K562 (cell line): ENCODE measurements around the gene SPATA16.

ENCODE experiments used
- BRCA1 ChIP-seq, 2 experiments: fragments of 450-650 bp in 1 of 2; sonication (generic) in 1 of 2; formaldehyde crosslinking in 1 of 2; IDR thresholded peaks; 2 replicates each; pipeline versions ENCODE4 v1.5.0 to v1.6.1; 2017 to 2020; ENCODE audit warnings: mild to moderate bottlenecking in 1 of 2, missing genetic modification reagents in 1 of 2
- EZH2 ChIP-seq: IDR thresholded peaks from 2 replicates; pipeline ENCODE4 v1.6.1; 2012; ENCODE audit warnings: low read depth, mild to moderate bottlenecking, inconsistent platforms, low read length, borderline replicate concordance
- HDGF ChIP-seq: fragments of 450-650 bp; IDR thresholded peaks from 2 replicates; pipeline ENCODE4 v1.6.1; 2016
- MYNN ChIP-seq, 2 experiments: sonication (generic); formaldehyde crosslinking in 1 of 2; IDR thresholded peaks; 2 replicates each; pipeline versions ENCODE4 v1.5.0 to v1.6.1; 2016 to 2020; ENCODE audit warnings: antibody characterized with exemption in 1 of 2, missing genetic modification reagents in 1 of 2
- SP2 ChIP-seq: IDR thresholded peaks from 2 replicates; pipeline ENCODE4 v1.6.1; 2011; ENCODE audit warnings: mild to moderate bottlenecking, low read depth, low read length, moderate library complexity; ENCODE audit not compliant: poor library complexity, severe bottlenecking; ENCODE audit errors: extremely low read depth
- SREBF1 ChIP-seq: fragments of 150-350 bp; IDR thresholded peaks from 2 replicates; pipeline ENCODE4 v1.6.1; 2014; ENCODE audit warnings: antibody characterized with exemption, low read depth, low read length, borderline replicate concordance
- ZFX ChIP-seq: sonication (generic); formaldehyde crosslinking; IDR thresholded peaks from 2 replicates; pipeline ENCODE4 v1.8.0; 2022; ENCODE audit warnings: mild to moderate bottlenecking, missing genetic modification reagents, moderate library complexity
- ZNF274 ChIP-seq: IDR thresholded peaks from 2 replicates; pipeline ENCODE4 v1.6.1; 2011; ENCODE audit warnings: low read depth, mild to moderate bottlenecking, low read length, moderate library complexity, borderline replicate concordance
- ZNF444 ChIP-seq: fragments of 250-450 bp; sonication (Bioruptor Pico); IDR thresholded peaks from 2 replicates; pipeline ENCODE4 v1.4.0; 2020; ENCODE audit warnings: mild to moderate bottlenecking, moderate library complexity
- ZNF79 ChIP-seq: fragments of 250-450 bp; sonication (Bioruptor Pico); IDR thresholded peaks from 2 replicates; pipeline ENCODE4 v1.4.0; 2020; ENCODE audit warnings: low read depth, mild to moderate bottlenecking, moderate library complexity
- ZZZ3 ChIP-seq: fragments of 450-650 bp; IDR thresholded peaks from 2 replicates; pipeline ENCODE4 v1.6.1; 2016; ENCODE audit warnings: antibody characterized with exemption, mild to moderate bottlenecking, moderate library complexity
- TF ChIP-seq, protein P1 (sequence below), 3 experiments: IDR thresholded peaks in 2 of 3; conservative IDR thresholded peaks in 1 of 3; 2 replicates each; pipeline ENCODE4 v1.5.1; 2011 to 2012; ENCODE audit warnings: low read length in 3 of 3, mild to moderate bottlenecking in 3 of 3, control low read depth in 2 of 3, improper control_type of control experiment in 1 of 3, inconsistent platforms in 1 of 3, low read depth in 1 of 3, mixed read lengths in 1 of 3, moderate library complexity in 1 of 3; ENCODE audit not compliant: insufficient read depth in 2 of 3
- TF ChIP-seq, protein P2 (sequence below): fragments of 250-450 bp; sonication (Bioruptor Pico); IDR thresholded peaks from 2 replicates; pipeline ENCODE4 v1.5.1; 2021; ENCODE audit warnings: mild to moderate bottlenecking
- TF ChIP-seq, protein P3 (sequence below): fragments of 450-650 bp; formaldehyde crosslinking; IDR thresholded peaks from 2 replicates; pipeline ENCODE4 v1.4.0; 2022; ENCODE audit warnings: missing genetic modification characterization

GRCh38 chr3:172876297-172876696 lies 264.7 kb downstream of the SPATA16 start:
- TF ChIP-seq, protein P1, sequence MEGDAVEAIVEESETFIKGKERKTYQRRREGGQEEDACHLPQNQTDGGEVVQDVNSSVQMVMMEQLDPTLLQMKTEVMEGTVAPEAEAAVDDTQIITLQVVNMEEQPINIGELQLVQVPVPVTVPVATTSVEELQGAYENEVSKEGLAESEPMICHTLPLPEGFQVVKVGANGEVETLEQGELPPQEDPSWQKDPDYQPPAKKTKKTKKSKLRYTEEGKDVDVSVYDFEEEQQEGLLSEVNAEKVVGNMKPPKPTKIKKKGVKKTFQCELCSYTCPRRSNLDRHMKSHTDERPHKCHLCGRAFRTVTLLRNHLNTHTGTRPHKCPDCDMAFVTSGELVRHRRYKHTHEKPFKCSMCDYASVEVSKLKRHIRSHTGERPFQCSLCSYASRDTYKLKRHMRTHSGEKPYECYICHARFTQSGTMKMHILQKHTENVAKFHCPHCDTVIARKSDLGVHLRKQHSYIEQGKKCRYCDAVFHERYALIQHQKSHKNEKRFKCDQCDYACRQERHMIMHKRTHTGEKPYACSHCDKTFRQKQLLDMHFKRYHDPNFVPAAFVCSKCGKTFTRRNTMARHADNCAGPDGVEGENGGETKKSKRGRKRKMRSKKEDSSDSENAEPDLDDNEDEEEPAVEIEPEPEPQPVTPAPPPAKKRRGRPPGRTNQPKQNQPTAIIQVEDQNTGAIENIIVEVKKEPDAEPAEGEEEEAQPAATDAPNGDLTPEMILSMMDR (IDR thresholded peaks at IDR 0.05 in 2 of 3, conservative IDR thresholded peaks at IDR 0.05 in 1 of 3; ENCODE audit: insufficient read depth in 2 of 3, low read depth in 1 of 3, low read length in 3 of 3): no peak
- TF ChIP-seq ZNF274: no peak
- TF ChIP-seq, protein P2, sequence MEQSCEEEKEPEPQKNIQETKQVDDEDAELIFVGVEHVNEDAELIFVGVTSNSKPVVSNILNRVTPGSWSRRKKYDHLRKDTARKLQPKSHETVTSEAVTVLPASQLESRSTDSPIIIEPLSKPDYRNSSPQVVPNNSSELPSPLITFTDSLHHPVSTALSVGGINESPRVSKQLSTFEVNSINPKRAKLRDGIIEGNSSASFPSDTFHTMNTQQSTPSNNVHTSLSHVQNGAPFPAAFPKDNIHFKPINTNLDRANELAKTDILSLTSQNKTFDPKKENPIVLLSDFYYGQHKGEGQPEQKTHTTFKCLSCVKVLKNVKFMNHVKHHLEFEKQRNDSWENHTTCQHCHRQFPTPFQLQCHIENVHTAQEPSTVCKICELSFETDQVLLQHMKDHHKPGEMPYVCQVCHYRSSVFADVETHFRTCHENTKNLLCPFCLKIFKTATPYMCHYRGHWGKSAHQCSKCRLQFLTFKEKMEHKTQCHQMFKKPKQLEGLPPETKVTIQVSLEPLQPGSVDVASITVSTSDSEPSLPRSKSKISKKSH (CRISPR knock-in tag): no peak
- no peak for TF ChIP-seq EZH2
- no peak for TF ChIP-seq ZFX (CRISPR knock-in tag)
- TF ChIP-seq MYNN (IDR thresholded peaks at IDR 0.05): no peak
- TF ChIP-seq MYNN (CRISPR knock-in tag; IDR thresholded peaks at IDR 0.05): no peak
- TF ChIP-seq, protein P3, sequence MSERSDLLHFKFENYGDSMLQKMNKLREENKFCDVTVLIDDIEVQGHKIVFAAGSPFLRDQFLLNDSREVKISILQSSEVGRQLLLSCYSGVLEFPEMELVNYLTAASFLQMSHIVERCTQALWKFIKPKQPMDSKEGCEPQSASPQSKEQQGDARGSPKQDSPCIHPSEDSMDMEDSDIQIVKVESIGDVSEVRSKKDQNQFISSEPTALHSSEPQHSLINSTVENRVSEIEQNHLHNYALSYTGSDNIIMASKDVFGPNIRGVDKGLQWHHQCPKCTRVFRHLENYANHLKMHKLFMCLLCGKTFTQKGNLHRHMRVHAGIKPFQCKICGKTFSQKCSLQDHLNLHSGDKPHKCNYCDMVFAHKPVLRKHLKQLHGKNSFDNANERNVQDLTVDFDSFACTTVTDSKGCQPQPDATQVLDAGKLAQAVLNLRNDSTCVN (CRISPR knock-in tag): no peak
- no peak for TF ChIP-seq SREBF1
- no peak for TF ChIP-seq ZNF444
- TF ChIP-seq HDGF: no peak
- TF ChIP-seq ZNF79 (CRISPR knock-in tag): no peak
- TF ChIP-seq BRCA1 (IDR thresholded peaks at IDR 0.05): no peak
- no peak for TF ChIP-seq BRCA1 (CRISPR knock-in tag; IDR thresholded peaks at IDR 0.05)
- no peak for TF ChIP-seq SP2
- no peak for TF ChIP-seq ZZZ3
